CD4-positive, alpha-beta T cell treated with Interleukin-17A for 1 hour (primary cell): ENCODE measurements around the gene SSBP4.
"Not testable (repeated sequence)": the region's sequence is repeated elsewhere in the genome, so short reads cannot be mapped to it uniquely, and the experiment has no call there.

Experiments used
- DNase-seq: peaks from one replicate; pipeline ENCODE4 v3.0.0-alpha.2; 2020

The SSBP4 gene

DNA sequence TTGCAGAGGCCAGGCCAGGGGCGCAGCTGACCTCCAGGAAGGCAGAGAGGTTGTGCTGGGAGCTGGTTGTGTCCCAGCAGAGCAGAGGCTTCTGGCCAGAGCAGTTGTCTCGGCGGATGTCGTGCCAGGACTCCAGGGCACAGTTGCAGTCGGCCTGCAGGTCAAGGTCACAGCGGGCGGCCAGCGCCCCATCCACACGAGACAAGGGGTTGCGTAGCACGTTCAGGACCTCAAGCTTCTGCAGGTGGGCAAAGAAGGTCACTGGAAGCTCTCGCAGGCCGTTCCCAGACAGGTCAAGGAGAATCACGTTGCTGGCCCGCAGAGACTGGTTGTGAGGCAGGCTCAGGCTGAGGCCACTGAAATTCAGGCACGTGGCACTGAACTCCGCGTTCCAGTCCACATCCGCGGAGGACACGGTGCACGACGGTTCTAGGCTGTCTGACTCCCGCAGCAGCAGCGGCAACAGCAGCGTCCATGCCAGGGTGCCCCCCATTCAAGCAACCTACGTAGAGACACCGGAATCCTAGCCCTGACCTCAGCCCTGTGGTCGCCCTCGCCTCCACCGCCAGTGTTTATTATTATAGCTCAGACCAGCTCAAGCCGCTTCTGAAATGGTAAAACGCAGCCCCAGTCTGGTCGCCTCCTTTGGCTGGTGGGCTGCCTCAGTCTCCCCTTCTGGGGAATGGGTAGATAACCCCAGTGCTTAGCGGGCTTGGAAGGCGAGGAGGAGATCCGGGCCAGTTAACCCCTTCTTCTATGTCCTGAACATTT, 22.5 kb upstream of the SSBP4 start:
- no peak for DNase-seq

DNA sequence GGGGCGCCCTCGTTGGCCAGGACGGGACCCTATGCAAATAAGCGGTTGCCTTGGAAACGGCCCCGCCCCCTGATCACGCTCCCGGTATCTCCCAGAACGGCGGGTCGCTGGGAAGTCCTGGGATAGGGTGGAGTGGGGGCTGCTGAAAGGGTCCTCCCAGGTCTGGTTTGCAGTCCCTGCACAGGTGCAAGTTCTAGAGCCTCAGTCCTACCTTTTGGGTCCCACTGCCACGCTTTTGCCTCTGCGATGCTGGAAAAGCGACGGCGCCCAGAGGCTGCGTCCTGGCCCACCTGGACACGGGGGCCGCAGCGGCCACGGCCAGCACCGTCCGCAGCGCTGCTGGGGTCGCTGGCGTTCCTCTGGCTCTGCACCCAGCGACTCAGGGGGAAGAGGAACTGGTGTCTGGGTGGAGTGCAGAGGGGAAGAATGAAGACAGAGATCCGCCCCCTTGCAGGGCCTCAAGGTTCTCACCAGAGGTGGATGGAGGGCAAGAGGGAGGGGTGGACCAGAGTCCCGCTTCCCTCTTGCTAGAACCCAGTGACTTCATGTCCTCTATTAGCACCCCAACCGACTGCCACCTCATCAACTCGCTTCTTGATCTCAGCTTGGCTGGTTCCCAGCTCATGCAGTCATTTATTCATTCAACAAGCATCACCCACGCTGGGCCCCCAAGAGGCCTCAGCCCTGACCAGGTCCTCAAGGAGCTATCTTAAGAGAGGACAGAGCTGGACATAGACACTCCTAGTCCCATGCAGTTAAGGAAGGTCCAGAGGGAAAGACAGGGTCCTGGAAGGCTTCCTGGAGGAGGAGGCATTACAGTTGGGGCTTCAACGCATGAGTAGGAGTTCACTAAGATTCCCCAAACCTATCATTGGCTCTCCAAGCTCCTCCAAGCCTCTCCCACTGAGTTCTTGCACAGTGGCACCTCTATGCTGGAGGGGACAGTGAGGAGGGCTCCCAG, 21.7 kb upstream of the SSBP4 start, which contains the start of gene LRRC25:
Gene LRRC25, minus strand, starts transcription at position 381 of the 961 bp plus-strand sequence. CDS start 659 bp downstream, outside the sequence.
- DNase-seq = peak; percentile 41

DNA sequence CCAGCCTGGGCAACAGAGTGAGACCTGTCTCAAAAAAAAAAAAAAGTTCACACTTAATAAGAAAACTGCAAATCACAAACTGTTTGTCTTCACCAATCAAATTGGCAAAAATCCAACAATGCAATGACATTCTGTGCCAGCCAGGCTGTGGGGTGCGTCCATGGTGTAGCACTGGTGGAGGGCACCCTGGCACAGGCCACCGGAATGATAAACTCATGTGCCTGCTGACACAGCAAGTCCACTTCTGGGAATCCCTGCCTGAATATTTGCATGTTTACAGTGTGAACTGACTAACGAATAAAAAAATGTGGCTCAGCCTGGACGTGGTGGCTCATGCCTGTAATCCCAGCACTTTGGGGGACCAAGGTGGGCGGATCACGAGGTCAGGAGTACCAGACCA, 20.2 kb upstream of the SSBP4 start:
- DNase-seq = no peak

DNA sequence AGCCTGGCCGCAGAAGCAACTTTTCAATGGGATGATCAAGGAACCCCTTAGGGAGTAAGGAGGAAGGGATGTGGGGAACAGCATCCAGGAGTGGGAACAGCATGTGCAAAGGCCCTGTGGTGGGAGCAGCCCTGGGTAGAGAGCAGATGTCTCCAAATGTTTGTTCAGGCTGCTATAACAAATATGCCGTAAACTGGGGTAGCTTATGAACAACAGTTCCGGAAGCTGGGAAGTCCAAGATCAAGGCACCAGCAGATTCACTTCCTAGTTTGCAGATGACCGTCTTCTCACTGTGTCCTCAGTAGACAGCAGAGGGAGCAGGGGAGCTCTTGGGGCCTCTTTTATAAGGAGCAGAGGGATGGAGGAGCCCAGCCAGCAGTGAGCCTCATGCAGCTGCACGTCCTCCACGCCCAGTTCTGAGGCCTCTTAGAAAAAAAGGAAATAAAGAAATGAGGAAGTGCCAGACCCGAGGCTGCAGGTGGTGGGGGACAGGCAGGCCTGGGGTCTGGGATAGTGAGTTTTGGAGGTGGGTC, 17.6 kb upstream of the SSBP4 start:
- DNase-seq = peak; percentile 50

DNA sequence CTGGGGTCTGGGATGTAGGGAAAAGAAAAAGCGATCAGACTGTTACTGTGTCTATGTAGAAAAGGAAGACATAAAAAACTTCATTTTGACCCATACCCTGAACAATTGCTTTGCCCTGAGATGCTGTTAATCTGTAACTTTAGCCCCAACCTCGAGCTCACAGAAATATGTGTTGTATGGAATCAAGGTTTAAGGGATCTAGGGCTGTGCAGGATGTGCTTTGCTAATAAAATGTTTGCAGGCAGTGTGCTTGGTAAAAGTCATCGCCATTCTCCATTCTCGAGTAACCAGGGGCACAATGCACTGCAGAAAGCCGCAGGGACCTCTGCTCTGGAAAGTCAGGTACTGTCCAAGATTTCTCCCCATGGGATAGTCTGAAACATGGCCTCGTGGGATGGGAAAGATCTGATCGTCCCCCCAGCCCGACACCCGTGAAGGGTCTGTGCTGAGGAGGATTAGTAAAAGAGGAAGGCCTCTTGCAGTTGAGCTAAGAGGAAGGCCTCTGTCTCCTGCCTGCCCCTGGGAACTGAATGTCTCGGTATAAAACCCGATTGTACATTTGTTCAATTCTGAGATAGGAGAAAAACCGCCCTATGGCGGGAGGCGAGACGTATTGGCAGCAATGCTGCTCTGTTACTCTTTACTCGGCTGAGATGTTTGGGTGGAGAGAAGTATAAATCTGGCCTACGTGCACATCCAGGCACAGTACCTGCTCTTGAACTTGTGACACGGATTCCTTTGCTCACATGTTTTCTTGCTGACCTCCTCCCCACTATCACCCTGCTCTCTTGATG, 16.5 kb upstream of the SSBP4 start:
- not testable (repeated sequence) for DNase-seq

DNA sequence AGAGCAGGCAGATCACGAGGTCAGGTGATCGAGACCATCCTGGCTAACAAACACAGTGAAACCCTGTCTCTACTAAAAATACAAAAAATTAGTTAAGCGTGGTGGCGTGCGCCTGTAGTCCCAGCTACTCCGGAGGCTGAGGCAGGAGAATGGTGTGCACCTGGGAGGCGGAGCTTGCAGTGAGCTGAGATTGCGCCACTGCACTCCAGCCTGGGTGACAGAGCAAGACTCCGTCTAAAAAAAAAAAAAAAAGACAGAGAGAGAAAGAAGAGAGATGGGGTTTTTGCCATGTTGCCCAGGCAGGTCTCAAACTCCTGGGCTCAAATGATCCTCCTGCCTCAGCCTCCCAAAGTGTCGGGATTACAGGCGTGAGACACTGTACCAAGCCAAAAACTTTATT, 13.4 kb upstream of the SSBP4 start:
- DNase-seq = not testable (repeated sequence)

DNA sequence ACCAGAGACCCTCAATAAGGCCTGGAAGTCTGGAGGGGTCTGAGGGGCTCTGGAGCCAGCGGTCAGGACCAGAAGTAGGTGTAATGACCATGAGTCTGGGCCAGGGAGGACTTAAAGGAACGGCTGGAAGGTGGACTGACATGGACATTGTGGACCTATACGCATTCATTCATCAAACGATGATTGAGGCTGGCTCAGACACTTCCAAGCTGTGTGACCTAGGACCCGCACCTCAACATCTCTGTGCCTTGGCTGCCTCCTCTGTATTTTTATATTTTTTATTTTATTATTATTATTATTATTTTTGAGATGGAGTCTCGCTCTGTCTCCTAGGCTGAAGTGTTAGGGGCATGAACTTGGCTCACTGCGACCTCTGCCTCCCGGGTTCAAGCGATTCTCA, 12.4 kb upstream of the SSBP4 start:
- DNase-seq = no peak

DNA sequence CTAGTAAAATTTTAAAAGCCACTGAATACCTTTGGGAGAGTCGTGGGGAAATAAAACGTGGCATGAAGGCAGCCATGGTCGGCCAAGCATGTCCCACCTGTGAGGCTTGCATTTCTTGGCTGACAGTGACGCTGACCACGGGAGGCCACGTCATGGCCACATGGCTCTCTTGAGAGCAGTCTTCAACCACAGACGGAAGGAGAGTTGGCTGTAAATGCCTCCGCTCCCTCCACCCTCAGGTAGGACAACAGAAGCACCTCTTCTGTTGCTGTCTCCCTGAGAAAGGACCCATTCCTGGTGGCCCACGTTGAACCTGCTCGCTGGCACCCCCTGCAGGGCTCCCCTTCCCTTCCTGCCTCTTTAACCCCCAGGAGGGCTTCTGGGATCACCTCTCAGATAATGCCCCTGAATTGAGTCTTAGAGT, 11.1 kb upstream of the SSBP4 start:
- no peak for DNase-seq

DNA sequence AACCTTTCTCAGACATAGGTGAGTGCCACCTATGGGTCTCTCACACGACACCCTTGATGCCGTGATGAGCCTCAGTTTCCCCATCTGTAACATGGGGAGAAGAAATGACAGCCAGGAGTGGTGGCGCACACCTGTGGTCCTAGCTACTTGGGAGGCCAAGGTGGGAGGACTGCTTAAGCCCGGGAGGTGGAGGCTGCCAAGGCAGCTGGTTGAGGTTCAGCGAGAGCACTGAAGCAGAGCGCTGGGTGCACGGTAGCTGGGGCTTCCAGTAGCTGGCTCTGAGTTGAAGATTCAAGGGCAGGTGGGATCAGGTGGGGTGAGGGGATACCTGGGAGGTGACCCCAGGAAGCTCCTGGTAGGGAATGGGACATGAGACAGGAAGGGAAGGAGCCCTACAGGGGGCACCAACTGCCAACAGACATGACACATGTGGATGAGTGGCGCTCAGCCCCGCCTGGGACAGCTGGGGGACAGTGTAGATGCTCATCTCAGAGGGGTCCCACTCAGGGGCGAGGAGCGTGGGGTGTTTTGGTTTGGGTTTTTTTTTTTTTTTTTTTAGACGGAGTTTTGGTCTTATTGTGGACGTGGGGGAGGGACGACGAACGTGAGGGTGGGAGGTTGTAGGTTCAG, 6.5 kb upstream of the SSBP4 start:
- DNase-seq = no peak

DNA sequence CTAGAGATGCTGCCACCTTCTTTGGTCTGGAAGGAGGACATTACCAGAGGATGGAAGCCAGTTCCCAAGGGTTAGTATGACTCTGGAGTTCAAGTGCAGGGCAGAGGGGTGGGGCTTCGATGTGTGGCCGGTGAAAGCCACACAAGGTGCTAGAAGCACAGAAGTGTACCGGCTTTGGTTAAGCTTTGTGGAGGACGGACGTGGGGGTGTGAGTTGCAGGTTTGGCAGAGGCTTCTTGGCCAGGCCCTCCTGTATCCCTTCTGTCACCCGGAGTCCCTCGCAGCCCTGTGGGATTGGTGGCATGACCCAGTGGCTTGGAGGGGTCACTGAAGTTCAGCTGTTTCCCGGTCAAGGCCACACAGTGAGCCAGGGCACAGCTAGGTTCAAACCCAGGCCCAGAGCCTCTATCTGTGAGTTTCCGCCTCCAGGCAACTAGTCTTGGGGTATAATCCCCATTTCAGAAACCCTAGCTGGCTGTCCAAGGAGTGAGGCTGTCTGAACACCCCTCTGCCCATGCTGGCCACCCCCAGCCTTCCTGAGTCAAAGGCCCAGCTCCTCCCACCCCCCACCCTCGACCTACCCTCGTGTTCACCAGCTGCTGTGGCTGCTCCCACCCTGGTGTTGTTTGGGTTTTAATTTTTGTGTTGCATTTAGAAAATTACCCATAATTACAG, 4.6 kb upstream of the SSBP4 start:
- no peak for DNase-seq

DNA sequence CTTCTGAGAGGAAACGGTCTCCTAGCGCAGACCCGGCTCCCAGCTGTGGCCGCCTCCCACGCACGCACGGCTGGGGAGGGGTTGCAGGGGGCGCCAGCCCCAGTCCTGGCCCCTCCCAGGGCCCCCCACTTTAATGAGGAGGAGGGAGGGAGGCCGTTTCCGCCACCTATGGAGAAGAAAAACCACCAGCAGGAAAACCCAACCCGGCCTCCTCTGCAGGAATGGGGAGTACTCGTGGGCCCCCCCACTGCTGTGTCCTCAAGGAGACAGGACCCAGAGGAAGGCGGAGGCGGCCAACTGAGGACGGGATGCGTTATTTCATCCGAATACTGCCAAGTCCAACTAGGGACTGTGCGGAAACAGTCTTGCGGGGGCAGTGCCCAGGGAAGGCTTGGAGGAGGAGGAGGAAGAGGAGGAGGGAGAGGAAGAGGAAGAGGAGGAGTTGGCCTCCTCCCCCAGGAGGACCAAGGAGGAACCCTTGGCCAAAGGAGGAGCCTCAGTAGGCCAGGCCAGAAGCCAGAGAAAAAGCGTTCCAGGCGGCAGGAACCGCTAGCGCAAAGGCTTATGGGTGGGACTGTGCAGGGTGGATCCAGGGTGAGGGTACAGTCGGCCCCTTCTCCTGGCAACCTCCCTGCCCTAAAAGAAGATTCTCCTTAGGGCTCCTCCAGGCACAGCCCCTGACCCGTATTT, 3.9 kb upstream of the SSBP4 start:
- no peak for DNase-seq

DNA sequence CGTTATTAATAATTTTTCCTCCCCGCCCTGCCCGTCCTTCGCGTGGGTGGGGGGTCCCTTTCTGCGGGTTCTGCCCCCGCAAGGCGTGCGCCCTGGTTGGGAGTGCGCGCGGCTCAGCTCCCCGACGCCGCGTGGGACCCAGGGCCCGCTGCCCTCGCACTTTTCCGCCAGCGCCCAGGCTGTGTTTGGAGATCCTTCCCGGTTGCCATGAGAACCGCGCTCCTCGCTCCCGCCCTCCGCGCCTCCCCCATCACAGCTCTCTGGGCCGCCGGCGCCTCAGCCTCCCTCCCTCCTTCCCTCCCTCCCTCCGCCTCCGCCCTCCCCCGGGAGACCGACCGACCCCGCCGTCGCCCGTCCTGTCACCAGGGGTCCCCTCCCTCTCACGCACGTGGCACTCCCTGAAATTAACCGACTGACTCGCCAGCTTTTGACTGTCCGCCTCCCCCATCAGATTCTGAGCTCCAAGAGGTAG, 2.4 kb upstream of the SSBP4 start:
- DNase-seq = peak; percentile 89

DNA sequence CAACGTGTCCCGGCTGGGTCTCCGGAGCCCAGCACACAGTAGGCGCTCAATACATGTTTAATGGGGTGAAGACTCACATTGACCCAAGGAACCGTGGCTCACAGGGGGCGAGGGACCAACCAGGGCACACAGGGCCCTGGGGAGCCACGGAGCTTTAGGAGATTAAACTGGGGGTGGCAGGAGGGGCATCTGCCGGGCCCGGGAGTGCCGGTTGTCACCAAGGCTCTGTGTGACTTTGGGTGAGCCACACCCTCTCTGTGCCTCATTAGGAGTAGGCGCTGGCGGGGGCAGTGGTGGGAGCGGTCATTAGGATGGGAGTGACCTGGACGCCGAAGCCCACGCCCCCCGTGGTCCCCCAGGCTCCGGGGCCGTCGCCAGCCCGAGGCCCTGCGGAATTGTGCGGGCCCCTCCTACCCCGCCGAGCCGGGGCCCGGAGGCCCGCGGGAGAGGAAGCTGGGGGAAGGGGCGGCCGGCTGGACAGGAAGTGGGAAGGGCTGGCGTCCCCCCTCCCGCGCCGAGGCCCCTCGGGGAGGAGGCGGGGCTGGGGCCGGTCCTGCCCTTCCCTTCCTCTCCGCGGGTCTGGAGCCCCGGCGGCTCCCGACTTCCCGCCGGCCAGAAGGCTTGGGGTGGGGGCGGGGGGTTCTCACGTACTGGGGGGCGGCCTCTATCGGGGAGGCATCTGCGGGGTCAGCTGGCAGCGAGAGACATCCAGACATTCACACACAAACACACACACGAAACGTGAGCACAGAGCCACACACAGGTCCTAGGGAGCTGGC, 1.8 kb upstream of the SSBP4 start:
- DNase-seq = peak; percentile 49

DNA sequence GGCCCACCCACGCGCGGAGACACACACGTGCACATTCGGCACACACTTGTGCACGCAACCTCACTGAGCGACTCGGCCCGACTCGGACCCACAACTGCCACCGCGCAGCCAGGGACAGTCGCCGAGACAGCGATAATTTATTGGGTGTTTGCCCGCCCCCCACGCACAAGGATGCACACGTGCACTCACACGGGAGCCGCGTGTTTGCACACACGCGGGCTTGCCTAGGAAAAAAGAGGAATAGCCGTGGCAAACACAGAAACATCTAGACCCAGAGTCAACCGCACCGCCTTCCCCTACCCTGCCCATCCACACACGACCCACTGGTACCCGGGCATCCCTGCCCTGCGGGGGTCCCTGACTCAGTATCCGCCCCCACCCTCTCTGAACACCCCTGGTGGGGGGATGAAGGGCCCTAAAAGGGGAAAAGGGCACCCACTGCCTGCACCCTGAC, 1.1 kb upstream of the SSBP4 start:
- no peak for DNase-seq

DNA sequence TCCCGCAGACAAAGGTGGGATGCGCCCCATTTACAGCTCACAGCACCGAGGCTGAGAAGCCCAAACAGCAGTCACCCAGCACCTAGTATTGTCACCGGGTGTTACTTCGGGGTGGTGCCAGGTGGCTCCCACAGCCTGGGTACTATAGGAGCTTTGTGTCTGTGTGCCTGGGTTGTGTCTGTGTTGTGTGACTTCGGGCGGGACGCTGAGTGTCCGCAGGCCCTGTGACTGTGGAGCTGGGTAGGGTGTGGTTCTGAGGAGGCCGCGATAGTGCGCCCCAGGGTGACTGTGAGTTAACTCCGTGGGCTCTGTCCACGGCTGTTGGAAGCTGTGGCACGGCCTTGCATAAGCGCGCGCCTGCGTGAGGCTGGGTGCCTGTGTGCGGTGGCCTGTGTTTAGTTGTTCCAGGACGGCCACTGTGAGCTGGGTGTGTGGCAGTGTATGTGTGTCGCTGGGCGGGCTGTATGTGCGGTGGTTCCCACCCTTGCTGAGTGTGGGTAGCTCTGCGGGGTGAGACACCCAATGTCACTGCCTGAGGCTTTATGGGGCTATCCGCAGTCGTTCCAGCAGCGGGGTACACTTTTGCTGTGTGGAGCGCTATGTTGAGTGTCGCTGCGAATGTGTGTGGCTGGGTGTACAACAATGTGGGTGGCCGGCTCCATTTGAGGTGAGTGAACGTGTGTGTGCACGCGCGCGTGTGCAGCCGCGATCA, 559 bp upstream of the SSBP4 start:
- peak; percentile 68 for DNase-seq

DNA sequence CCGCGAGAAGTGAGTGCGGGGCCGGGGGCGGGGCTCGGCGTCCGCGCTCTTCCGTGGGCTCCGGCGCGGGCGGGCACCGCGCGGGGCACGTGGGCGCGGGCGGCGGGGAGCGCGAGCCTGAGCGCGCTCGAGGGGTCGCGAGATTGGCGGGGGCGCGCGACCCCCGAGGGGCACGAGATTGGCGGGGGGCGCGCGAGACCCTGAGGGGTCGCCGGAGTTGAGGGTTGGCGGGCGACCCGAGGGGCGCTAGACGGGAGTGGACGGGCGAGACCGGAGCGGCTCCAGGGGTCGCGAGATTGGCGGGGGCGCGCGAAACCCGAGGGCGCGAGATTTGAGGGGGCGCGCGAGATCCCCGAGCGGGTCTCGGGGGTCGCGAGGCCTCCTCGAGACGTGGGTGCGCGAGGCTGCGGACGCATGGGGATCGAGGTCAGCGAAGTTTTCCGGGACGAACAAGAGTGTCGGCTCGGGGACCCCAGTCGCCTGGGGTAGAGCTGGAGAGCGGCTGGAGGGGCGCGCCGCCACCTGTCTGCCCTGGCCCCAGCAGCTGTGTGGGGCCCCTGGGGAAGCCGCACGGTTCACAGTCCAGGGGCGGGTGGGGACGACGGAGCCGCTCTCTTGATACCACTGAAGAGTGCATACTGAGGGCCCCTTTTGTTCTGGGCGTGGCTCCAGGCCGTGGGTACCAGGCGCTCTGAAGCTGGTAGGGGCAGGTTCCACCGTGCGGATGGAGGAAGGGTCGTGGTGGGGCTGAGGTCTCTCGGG, 682 bp downstream of the SSBP4 start:
- peak; percentile 63 for DNase-seq

DNA sequence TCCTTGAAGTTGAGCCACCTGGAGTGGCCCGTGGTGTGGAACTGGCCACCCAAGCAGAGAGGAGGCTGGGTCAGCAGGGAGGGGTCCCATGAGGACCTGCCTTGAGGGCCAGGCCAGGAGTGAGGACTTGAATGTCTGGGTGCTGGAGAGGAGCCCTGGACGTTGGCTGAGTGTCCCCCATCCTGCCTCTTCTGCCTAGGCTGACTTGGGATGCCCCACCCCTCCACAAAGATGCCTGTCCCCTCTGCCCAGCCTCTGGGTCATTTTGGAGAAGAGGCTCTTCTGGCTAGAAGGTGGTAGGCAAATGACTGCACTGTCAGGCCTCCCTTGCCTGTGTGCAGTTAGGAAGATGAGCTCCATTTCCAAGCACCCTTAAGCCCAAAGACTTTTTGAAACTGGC, 1.7 kb downstream of the SSBP4 start:
- DNase-seq = no peak

DNA sequence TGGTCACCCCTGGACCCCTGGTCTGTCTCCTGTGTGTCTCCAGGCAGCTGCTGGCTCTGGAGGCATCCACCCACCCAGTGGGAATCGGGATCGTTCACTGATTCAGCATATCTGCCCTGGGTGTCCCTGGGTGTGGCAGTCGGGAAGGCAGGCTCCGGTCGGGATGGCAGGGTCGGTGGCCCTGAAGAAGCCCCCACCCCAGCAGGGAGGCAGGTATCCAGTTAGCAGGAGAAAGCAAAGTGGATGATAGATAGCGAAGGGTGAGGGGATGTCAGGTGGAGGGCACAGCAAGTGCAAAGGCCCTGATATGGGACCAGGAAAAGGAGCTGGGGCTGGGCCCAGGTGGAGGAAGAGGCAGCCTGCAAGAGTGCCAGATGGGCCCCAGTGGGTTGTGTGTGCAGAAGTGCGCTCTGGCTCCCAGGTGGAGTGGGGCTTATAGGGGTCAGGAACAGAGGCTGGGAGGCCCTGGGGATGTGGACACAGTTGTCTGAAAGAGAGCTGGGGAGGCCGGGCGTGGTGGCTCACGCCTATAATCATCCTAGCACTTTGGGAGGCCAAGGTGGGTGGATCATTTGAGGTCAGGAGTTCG, 2.3 kb downstream of the SSBP4 start:
- no peak for DNase-seq
